ENCODE results near the gene AVPI1. TPM values are rescaled to one million over a fixed set of nuclear protein-coding genes. Genes with fewer than 3 reads are reported as not detected.

Gene AVPI1
- total RNA-seq, 2 experiments from 2014 or later = 3.1 to 3.2 TPM

Other genes starting within 250 kb of the AVPI1 start
- 10 to 100 TPM; 48.4 to 53.7 TPM for gene EXOSC1, start 241.2 kb downstream of the AVPI1 start, total RNA-seq
- gene ZDHHC16, start 241.1 kb downstream of the AVPI1 start, total RNA-seq = 10 to 100 TPM; 37.5 to 42.2 TPM
- 10 to 100 TPM; 96.2 to 97.0 TPM for gene MMS19, start 188.8 kb downstream of the AVPI1 start, total RNA-seq
- gene UBTD1, start 188.3 kb downstream of the AVPI1 start, total RNA-seq = 1 to 10 TPM in 1 of 2 experiments, under 1 TPM in 1; 0.99 to 1.3 TPM
- gene ANKRD2, start 114.5 kb downstream of the AVPI1 start, total RNA-seq = not detected
- gene HOGA1, start 102.9 kb downstream of the AVPI1 start, total RNA-seq = not detected
- not detected for gene C10orf62, start 97.5 kb downstream of the AVPI1 start, total RNA-seq
- gene MORN4, start 53.7 kb downstream of the AVPI1 start, total RNA-seq = 1 to 10 TPM; 3.0 to 3.4 TPM
- gene PI4K2A, start 46.6 kb downstream of the AVPI1 start, total RNA-seq = 10 to 100 TPM; 10.8 to 11.7 TPM
- gene MARVELD1, start 26.5 kb upstream of the AVPI1 start, total RNA-seq = 1 to 10 TPM; 4.1 to 5.5 TPM
- gene ZFYVE27, start 49.9 kb upstream of the AVPI1 start, total RNA-seq = 10 to 100 TPM; 20.9 to 22.8 TPM
- gene SFRP5, start 84.8 kb upstream of the AVPI1 start, total RNA-seq = under 1 TPM; 0.22 to 0.27 TPM
- under 1 TPM; 0.80 to 0.90 TPM for gene GOLGA7B, start 162.6 kb upstream of the AVPI1 start, total RNA-seq

All from activated naive CD8-positive, alpha-beta T cell treated with anti-CD3 and anti-CD28 coated beads for 36 hours (primary cell).